Measurements from ENCODE around the gene HERC5. TPM values are rescaled to one million over a fixed set of nuclear protein-coding genes. Genes with fewer than 3 reads are reported as not detected.

The HERC5 gene
- total RNA-seq, 1 experiment from 2014 or later: 7.2 TPM

- no peaks in the 10 kb centered on the region for H4K20me1 ChIP-seq (ENCODE audit: insufficient read depth)
- no peak for ATAC-seq
- no peak for DNase-seq (ENCODE audit: low read depth, low spot score)
- H3K9me2 ChIP-seq (ENCODE audit: insufficient read depth): no peaks in the 10 kb centered on the region
- BruUV-seq (replicated peaks): no TSS peak
- ChIA-PET RAD21 (ENCODE audit: low non-redundant PET in 1 of 2, low total read pairs in 2 of 2, uncharacterized antibody in 2 of 2, unreplicated experiment in 2 of 2) (no interaction called here), CTCF (no interaction called here), POLR2A (no interaction called here)
- TF ChIP-seq EGR1 (IDR thresholded peaks at IDR 0.05; ENCODE audit: low read depth) (no peak), SP1 (IDR thresholded peaks at IDR 0.05; ENCODE audit: low read depth) (no peak)
- H3K4me1 ChIP-seq (ENCODE audit: control insufficient read depth in 1 of 2, insufficient read depth in 2 of 2, low read length in 2 of 2): no peaks in the 10 kb centered on the region
- intact Hi-C loops (cut with micrococcal nuclease): no loop called here
- H3K4me2 ChIP-seq (ENCODE audit: low read length): no peak overlapping the region
- no peaks in the 10 kb centered on the region for H3K27me3 ChIP-seq (ENCODE audit: insufficient read depth, low read length)
- H3K9me3 ChIP-seq (ENCODE audit: control insufficient read depth in 1 of 2, insufficient read depth in 1 of 2, low read depth in 1 of 2, low read length in 2 of 2): no peaks in the 10 kb centered on the region
- H3K36me3 ChIP-seq (ENCODE audit: control insufficient read depth in 1 of 2, insufficient read depth in 2 of 2, low read length in 2 of 2): no peaks in the 10 kb centered on the region
- H3K4me3 ChIP-seq (replicated peaks in 1 of 2; ENCODE audit: low read depth in 1 of 2, low read length in 2 of 2): no peak overlapping the region
- no peak overlapping the region for H2AFZ ChIP-seq (ENCODE audit: low read depth, low read length, poor library complexity, severe bottlenecking)
- H3K79me2 ChIP-seq (ENCODE audit: insufficient read depth, low read length): no peaks in the 10 kb centered on the region
- H3K9ac ChIP-seq (ENCODE audit: low read length): no peak overlapping the region
- H3K27ac ChIP-seq (ENCODE audit: low read depth, low read length): no peak overlapping the region
Measured at GRCh38 chr4:88449290-88449689, 7.6 kb upstream of the HERC5 start.

DNA sequence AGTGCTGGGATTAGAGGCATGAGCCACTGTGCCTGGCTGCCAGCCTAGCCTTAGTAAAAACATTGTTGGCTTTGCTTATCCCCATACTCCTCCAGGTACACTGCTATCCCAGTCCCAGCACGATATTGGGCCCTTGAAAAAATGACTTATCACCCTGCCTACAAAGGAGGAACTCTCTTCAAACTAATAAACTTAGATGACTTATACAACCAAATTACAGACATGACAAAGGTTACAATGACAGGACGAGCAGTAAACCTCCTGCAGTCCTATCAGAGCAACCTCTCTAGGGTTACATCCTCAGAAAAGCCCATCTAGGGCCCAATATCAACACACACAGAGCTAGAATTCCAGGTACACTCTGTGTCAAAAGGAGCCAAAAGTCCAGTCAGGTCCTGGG, 5.7 kb upstream of the HERC5 start:
- ChIA-PET POLR2A (no interaction called here), CTCF (no interaction called here)

More for the DNA sequence above, 5.7 kb upstream of the HERC5 start:
- ATAC-seq: no peak
- Histone ChIP-seq H3K4me3 (replicated peaks in 1 of 2; ENCODE audit: low read depth in 1 of 2, low read length in 2 of 2) (no peak overlapping the region), H3K9me3 (ENCODE audit: control insufficient read depth in 1 of 2, insufficient read depth in 1 of 2, low read depth in 1 of 2, low read length in 2 of 2) (no peaks in the 10 kb centered on the region), H3K36me3 (ENCODE audit: control insufficient read depth in 1 of 2, insufficient read depth in 2 of 2, low read length in 2 of 2) (no peaks in the 10 kb centered on the region), H4K20me1 (ENCODE audit: insufficient read depth) (no peaks in the 10 kb centered on the region), H3K27me3 (ENCODE audit: insufficient read depth, low read length) (no peaks in the 10 kb centered on the region), H3K27ac (ENCODE audit: low read depth, low read length) (no peak overlapping the region), H2AFZ (ENCODE audit: low read depth, low read length, poor library complexity, severe bottlenecking) (no peak overlapping the region), H3K9me2 (ENCODE audit: insufficient read depth) (no peaks in the 10 kb centered on the region), H3K4me1 (ENCODE audit: control insufficient read depth in 1 of 2, insufficient read depth in 2 of 2, low read length in 2 of 2) (peaks cover 3 to 8% of the 10 kb centered on the region in 2 experiments; a peak in 2 of 4 replicates), H3K9ac (ENCODE audit: low read length) (no peak overlapping the region), H3K4me2 (ENCODE audit: low read length) (no peak overlapping the region), H3K79me2 (ENCODE audit: insufficient read depth, low read length) (no peaks in the 10 kb centered on the region)
- intact Hi-C loops (cut with micrococcal nuclease): no loop called here
- BruUV-seq (replicated peaks): no TSS peak
- RAD21 ChIA-PET (ENCODE audit: low non-redundant PET in 1 of 2, low total read pairs in 2 of 2, uncharacterized antibody in 2 of 2, unreplicated experiment in 2 of 2): no interaction called here
- DNase-seq (ENCODE audit: low read depth, low spot score): no peak
- TF ChIP-seq, protein P1, sequence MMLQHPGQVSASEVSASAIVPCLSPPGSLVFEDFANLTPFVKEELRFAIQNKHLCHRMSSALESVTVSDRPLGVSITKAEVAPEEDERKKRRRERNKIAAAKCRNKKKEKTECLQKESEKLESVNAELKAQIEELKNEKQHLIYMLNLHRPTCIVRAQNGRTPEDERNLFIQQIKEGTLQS (IDR thresholded peaks at IDR 0.05): no peak
- TF ChIP-seq SP1 (IDR thresholded peaks at IDR 0.05; ENCODE audit: low read depth): no peak
- TF ChIP-seq, protein P2, sequence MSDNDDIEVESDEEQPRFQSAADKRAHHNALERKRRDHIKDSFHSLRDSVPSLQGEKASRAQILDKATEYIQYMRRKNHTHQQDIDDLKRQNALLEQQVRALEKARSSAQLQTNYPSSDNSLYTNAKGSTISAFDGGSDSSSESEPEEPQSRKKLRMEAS (IDR thresholded peaks at IDR 0.05): no peak
- no peak for TF ChIP-seq JUND (IDR thresholded peaks at IDR 0.05)
- no peak for TF ChIP-seq YY1 (IDR thresholded peaks at IDR 0.05; ENCODE audit: extremely low read depth, insufficient replicate concordance, low read depth, low read length)
- TF ChIP-seq, protein P3, sequence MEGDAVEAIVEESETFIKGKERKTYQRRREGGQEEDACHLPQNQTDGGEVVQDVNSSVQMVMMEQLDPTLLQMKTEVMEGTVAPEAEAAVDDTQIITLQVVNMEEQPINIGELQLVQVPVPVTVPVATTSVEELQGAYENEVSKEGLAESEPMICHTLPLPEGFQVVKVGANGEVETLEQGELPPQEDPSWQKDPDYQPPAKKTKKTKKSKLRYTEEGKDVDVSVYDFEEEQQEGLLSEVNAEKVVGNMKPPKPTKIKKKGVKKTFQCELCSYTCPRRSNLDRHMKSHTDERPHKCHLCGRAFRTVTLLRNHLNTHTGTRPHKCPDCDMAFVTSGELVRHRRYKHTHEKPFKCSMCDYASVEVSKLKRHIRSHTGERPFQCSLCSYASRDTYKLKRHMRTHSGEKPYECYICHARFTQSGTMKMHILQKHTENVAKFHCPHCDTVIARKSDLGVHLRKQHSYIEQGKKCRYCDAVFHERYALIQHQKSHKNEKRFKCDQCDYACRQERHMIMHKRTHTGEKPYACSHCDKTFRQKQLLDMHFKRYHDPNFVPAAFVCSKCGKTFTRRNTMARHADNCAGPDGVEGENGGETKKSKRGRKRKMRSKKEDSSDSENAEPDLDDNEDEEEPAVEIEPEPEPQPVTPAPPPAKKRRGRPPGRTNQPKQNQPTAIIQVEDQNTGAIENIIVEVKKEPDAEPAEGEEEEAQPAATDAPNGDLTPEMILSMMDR (IDR thresholded peaks at IDR 0.05 in 2 of 3, conservative IDR thresholded peaks at IDR 0.05 in 1 of 3; ENCODE audit: borderline replicate concordance in 1 of 3, insufficient read depth in 1 of 3, low read depth in 2 of 3, low read length in 2 of 3): no peak
- no peak for TF ChIP-seq POLR2A (IDR thresholded peaks at IDR 0.05; ENCODE audit: borderline replicate concordance, extremely low read depth, insufficient read depth, insufficient read length)
- TF ChIP-seq, protein P4, sequence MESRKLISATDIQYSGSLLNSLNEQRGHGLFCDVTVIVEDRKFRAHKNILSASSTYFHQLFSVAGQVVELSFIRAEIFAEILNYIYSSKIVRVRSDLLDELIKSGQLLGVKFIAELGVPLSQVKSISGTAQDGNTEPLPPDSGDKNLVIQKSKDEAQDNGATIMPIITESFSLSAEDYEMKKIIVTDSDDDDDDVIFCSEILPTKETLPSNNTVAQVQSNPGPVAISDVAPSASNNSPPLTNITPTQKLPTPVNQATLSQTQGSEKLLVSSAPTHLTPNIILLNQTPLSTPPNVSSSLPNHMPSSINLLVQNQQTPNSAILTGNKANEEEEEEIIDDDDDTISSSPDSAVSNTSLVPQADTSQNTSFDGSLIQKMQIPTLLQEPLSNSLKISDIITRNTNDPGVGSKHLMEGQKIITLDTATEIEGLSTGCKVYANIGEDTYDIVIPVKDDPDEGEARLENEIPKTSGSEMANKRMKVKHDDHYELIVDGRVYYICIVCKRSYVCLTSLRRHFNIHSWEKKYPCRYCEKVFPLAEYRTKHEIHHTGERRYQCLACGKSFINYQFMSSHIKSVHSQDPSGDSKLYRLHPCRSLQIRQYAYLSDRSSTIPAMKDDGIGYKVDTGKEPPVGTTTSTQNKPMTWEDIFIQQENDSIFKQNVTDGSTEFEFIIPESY (IDR thresholded peaks at IDR 0.05; ENCODE audit: extremely low read depth, insufficient replicate concordance, low read length): no peak
- TF ChIP-seq ZFX (IDR thresholded peaks at IDR 0.05): no peak
- no peak for TF ChIP-seq ZNF274 (IDR thresholded peaks at IDR 0.05; ENCODE audit: low read depth, low read length)
- TF ChIP-seq RAD21 (IDR thresholded peaks at IDR 0.05; ENCODE audit: low read depth): no peak
- TF ChIP-seq POLR2AphosphoS5 (IDR thresholded peaks at IDR 0.05; ENCODE audit: low read depth, low read length): no peak
- no peak for TF ChIP-seq EGR1 (IDR thresholded peaks at IDR 0.05; ENCODE audit: low read depth)
- no peak for TF ChIP-seq ELF1 (IDR thresholded peaks at IDR 0.05; ENCODE audit: borderline replicate concordance, low read depth)
- no peak for TF ChIP-seq CEBPB (IDR thresholded peaks at IDR 0.05; ENCODE audit: low read depth)
